ENCODE measurements around the gene ADAP2.

GRCh38 chr17:30975042-30975820 is 53.5 kb downstream of the ADAP2 start:
- TF ChIP-seq POLR2AphosphoS5 (IDR thresholded peaks at IDR 0.05; ENCODE audit: low read depth, low read length): no peak
- no peak for TF ChIP-seq TAF1 (IDR thresholded peaks at IDR 0.05; ENCODE audit: borderline replicate concordance, low read depth, low read length)
- TF ChIP-seq POLR2A (IDR thresholded peaks at IDR 0.05; ENCODE audit: low read depth, low read length): no peak
